HepG2 (cell line): Measurements from ENCODE around the gene CHST14. TPM values are rescaled to one million over a fixed set of nuclear protein-coding genes. Genes with fewer than 3 reads are reported as not detected.
A peak's percentile ranks its signal among the peaks of the same experiment; 100 is the strongest.

Experiments
- FOXA3 ChIP-seq: IDR thresholded peaks from 2 replicates; pipeline ENCODE4 v1.6.1; 2016; ENCODE audit warnings: missing genetic modification reagents, missing compliant biosample characterization
- MAZ ChIP-seq, 2 experiments: sonication (generic) in 1 of 2; formaldehyde crosslinking in 1 of 2; IDR thresholded peaks; 2 replicates each; pipeline versions ENCODE4 v1.5.0 to v1.6.1; 2012 to 2020; ENCODE audit warnings: low read depth in 2 of 2, mild to moderate bottlenecking in 2 of 2, borderline replicate concordance in 1 of 2, improper control_type of control experiment in 1 of 2, low read length in 1 of 2, missing genetic modification reagents in 1 of 2, moderate library complexity in 1 of 2
- MIER3 ChIP-seq: IDR thresholded peaks from 2 replicates; pipeline ENCODE4 v1.6.1; 2016; ENCODE audit warnings: missing compliant biosample characterization, borderline replicate concordance
- POLR2A ChIP-seq, 2 experiments: IDR thresholded peaks; 2 replicates each; pipeline ENCODE4 v1.6.1; 2011; ENCODE audit warnings: low read depth in 2 of 2, low read length in 2 of 2, mild to moderate bottlenecking in 1 of 2, moderate library complexity in 1 of 2; ENCODE audit not compliant: insufficient read depth in 1 of 2
- U2AF2 ChIP-seq: fragments of 200-400 bp; formaldehyde crosslinking; IDR thresholded peaks from 2 replicates; pipeline ENCODE4 v1.6.1; 2017; ENCODE audit warnings: low read depth, mild to moderate bottlenecking, low read length
- ZNF549 ChIP-seq: sonication (generic); formaldehyde crosslinking; IDR thresholded peaks from 2 replicates; pipeline ENCODE4 v1.5.0; 2020; ENCODE audit warnings: missing genetic modification reagents
- ZNF562 ChIP-seq: sonication (generic); formaldehyde crosslinking; IDR thresholded peaks from 2 replicates; pipeline ENCODE4 v1.8.0; 2022; ENCODE audit warnings: missing genetic modification reagents, borderline replicate concordance
- ZNF577 ChIP-seq: sonication (generic); formaldehyde crosslinking; IDR thresholded peaks from 2 replicates; pipeline ENCODE4 v1.4.0; 2020; ENCODE audit warnings: mild to moderate bottlenecking, low read depth, missing genetic modification reagents, borderline replicate concordance
- ZNF672 ChIP-seq: sonication (generic); formaldehyde crosslinking; IDR thresholded peaks from 2 replicates; pipeline ENCODE4 v1.8.1; 2022; ENCODE audit warnings: missing genetic modification reagents
- ZSCAN29 ChIP-seq: sonication (generic); formaldehyde crosslinking; conservative IDR thresholded peaks from 2 replicates; pipeline ENCODE4 v1.4.0; 2020; ENCODE audit warnings: mild to moderate bottlenecking, missing genetic modification reagents
- polyA plus RNA-seq, 8 experiments: library from polyadenylated mRNA; depleted of rRNA in 3 of 8; stranded (reverse) in 7 of 8; unstranded in 1 of 8; fragments of >200 nt; fragmentation: Illumina TruSeq in 4 of 8; extraction: Trizol in 4 of 8; gene quantifications; 2 replicates each; pipeline versions ENCODE4 v1.2.1 to v1.2.3, GENCODE V29; 2011 to 2016; ENCODE audit warnings: low read depth in 4 of 8, missing spikeins in 1 of 8, mixed read lengths in 1 of 8; ENCODE audit not compliant: insufficient read depth in 1 of 8
- total RNA-seq, 5 experiments: library from RNA; depleted of rRNA; stranded (reverse); fragments of >200 nt; fragmentation: Illumina TruSeq; extraction: Trizol; gene quantifications; 2 replicates each; pipeline ENCODE4 v1.2.3, GENCODE V29; 2016; ENCODE audit warnings: low read depth in 1 of 5
- TF ChIP-seq, protein P1 (sequence below): fragments of 450-650 bp; IDR thresholded peaks from 2 replicates; pipeline ENCODE4 v1.6.1; 2016
- TF ChIP-seq, protein P2 (sequence below), 2 experiments: IDR thresholded peaks; 2 replicates each; pipeline ENCODE4 v1.6.1; 2011 to 2012; ENCODE audit warnings: low read length in 2 of 2, borderline replicate concordance in 1 of 2, low read depth in 1 of 2, mild to moderate bottlenecking in 1 of 2, moderate library complexity in 1 of 2
- TF ChIP-seq, protein P3 (sequence below): sonication (generic); formaldehyde crosslinking; IDR thresholded peaks from 2 replicates; pipeline ENCODE4 v1.4.0; 2020; ENCODE audit warnings: missing genetic modification reagents, mild to moderate bottlenecking, borderline replicate concordance
- TF ChIP-seq, protein P4 (sequence below): sonication (generic); formaldehyde crosslinking; IDR thresholded peaks from 2 replicates; pipeline ENCODE4 v1.4.0; 2020; ENCODE audit warnings: missing genetic modification reagents
- TF ChIP-seq, protein P5 (sequence below): sonication (generic); formaldehyde crosslinking; IDR thresholded peaks from 2 replicates; pipeline ENCODE4 v1.5.0; 2020; ENCODE audit warnings: mild to moderate bottlenecking, missing genetic modification reagents
- TF ChIP-seq, protein P6 (sequence below): sonication (generic); formaldehyde crosslinking; IDR thresholded peaks from 2 replicates; pipeline ENCODE4 v1.5.1; 2020; ENCODE audit warnings: mild to moderate bottlenecking, moderate library complexity, missing genetic modification reagents

The CHST14 gene
- total and polyA plus RNA-seq, 2 of the 13 experiments (the other 11 are each of a cell fraction or from before 2014, with no cell fraction given): 8.9 to 12.4 TPM

DNA sequence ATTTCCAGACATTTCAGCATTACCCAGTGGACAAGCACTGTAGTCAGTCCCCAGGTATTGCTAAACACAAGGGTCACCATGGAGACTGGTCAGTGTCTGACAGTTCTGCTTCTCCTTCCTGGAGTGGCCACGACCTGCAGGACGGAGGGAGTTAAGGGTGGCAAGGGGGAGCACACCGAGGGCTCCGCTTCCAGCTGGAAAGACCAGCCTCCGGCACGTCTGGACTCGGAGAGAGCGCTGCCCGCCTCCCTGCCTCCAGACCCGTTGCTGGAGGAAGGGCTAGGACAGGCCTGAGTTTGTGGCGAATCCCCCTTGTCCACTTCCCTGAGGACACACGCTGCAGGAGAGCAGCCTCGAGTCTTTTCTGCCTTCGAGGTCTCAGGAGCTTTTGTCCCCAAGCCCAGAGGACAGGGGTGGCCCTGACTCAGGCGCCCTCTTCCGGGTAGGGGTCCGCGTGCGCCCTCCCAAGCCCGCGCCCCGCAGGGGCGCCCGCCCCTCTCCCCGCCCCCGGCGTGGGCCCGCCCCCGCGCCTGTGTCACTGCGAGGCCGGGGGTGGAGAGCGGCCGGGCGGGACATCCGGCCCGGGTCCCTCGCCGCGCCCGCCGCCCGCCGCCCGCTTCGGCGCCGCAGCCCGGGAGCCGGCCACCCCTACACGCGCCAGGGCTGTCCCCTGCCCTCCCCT is at the start of gene CHST14 (continued):
- TF ChIP-seq, protein P1, sequence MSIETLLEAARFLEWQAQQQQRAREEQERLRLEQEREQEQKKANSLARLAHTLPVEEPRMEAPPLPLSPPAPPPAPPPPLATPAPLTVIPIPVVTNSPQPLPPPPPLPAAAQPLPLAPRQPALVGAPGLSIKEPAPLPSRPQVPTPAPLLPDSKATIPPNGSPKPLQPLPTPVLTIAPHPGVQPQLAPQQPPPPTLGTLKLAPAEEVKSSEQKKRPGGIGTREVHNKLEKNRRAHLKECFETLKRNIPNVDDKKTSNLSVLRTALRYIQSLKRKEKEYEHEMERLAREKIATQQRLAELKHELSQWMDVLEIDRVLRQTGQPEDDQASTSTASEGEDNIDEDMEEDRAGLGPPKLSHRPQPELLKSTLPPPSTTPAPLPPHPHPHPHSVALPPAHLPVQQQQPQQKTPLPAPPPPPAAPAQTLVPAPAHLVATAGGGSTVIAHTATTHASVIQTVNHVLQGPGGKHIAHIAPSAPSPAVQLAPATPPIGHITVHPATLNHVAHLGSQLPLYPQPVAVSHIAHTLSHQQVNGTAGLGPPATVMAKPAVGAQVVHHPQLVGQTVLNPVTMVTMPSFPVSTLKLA: no peak
- TF ChIP-seq U2AF2 (no peak), ZNF672 (CRISPR knock-in tag) (no peak), POLR2A (IDR thresholded peaks at IDR 0.05; ENCODE audit: insufficient read depth in 1 of 2, low read depth in 2 of 2, low read length in 2 of 2) (peak; percentile 69 to 72), MIER3 (CRISPR knock-in tag) (no peak), ZNF562 (no peak), ZSCAN29 (no peak), ZNF577 (CRISPR knock-in tag) (no peak), ZNF549 (CRISPR knock-in tag) (no peak), FOXA3 (CRISPR knock-in tag) (no peak), MAZ (IDR thresholded peaks at IDR 0.05; ENCODE audit: borderline replicate concordance, low read depth, low read length) (no peak), MAZ (CRISPR knock-in tag; IDR thresholded peaks at IDR 0.05; ENCODE audit: low read depth) (no peak)
- TF ChIP-seq, protein P2, sequence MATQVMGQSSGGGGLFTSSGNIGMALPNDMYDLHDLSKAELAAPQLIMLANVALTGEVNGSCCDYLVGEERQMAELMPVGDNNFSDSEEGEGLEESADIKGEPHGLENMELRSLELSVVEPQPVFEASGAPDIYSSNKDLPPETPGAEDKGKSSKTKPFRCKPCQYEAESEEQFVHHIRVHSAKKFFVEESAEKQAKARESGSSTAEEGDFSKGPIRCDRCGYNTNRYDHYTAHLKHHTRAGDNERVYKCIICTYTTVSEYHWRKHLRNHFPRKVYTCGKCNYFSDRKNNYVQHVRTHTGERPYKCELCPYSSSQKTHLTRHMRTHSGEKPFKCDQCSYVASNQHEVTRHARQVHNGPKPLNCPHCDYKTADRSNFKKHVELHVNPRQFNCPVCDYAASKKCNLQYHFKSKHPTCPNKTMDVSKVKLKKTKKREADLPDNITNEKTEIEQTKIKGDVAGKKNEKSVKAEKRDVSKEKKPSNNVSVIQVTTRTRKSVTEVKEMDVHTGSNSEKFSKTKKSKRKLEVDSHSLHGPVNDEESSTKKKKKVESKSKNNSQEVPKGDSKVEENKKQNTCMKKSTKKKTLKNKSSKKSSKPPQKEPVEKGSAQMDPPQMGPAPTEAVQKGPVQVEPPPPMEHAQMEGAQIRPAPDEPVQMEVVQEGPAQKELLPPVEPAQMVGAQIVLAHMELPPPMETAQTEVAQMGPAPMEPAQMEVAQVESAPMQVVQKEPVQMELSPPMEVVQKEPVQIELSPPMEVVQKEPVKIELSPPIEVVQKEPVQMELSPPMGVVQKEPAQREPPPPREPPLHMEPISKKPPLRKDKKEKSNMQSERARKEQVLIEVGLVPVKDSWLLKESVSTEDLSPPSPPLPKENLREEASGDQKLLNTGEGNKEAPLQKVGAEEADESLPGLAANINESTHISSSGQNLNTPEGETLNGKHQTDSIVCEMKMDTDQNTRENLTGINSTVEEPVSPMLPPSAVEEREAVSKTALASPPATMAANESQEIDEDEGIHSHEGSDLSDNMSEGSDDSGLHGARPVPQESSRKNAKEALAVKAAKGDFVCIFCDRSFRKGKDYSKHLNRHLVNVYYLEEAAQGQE (IDR thresholded peaks at IDR 0.05; ENCODE audit: borderline replicate concordance in 1 of 2, low read depth in 1 of 2, low read length in 2 of 2): no peak
- TF ChIP-seq, protein P3, sequence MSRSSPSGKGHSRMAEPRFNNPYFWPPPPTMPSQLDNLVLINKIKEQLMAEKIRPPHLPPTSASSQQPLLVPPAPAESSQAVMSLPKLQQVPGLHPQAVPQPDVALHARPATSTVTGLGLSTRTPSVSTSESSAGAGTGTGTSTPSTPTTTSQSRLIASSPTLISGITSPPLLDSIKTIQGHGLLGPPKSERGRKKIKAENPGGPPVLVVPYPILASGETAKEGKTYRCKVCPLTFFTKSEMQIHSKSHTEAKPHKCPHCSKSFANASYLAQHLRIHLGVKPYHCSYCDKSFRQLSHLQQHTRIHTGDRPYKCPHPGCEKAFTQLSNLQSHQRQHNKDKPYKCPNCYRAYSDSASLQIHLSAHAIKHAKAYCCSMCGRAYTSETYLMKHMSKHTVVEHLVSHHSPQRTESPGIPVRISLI (CRISPR knock-in tag): no peak
- TF ChIP-seq, protein P4, sequence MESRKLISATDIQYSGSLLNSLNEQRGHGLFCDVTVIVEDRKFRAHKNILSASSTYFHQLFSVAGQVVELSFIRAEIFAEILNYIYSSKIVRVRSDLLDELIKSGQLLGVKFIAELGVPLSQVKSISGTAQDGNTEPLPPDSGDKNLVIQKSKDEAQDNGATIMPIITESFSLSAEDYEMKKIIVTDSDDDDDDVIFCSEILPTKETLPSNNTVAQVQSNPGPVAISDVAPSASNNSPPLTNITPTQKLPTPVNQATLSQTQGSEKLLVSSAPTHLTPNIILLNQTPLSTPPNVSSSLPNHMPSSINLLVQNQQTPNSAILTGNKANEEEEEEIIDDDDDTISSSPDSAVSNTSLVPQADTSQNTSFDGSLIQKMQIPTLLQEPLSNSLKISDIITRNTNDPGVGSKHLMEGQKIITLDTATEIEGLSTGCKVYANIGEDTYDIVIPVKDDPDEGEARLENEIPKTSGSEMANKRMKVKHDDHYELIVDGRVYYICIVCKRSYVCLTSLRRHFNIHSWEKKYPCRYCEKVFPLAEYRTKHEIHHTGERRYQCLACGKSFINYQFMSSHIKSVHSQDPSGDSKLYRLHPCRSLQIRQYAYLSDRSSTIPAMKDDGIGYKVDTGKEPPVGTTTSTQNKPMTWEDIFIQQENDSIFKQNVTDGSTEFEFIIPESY (CRISPR knock-in tag): no peak
- TF ChIP-seq, protein P5, sequence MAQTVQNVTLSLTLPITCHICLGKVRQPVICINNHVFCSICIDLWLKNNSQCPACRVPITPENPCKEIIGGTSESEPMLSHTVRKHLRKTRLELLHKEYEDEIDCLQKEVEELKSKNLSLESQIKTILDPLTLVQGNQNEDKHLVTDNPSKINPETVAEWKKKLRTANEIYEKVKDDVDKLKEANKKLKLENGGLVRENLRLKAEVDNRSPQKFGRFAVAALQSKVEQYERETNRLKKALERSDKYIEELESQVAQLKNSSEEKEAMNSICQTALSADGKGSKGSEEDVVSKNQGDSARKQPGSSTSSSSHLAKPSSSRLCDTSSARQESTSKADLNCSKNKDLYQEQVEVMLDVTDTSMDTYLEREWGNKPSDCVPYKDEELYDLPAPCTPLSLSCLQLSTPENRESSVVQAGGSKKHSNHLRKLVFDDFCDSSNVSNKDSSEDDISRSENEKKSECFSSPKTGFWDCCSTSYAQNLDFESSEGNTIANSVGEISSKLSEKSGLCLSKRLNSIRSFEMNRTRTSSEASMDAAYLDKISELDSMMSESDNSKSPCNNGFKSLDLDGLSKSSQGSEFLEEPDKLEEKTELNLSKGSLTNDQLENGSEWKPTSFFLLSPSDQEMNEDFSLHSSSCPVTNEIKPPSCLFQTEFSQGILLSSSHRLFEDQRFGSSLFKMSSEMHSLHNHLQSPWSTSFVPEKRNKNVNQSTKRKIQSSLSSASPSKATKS: no peak
- TF ChIP-seq, protein P6, sequence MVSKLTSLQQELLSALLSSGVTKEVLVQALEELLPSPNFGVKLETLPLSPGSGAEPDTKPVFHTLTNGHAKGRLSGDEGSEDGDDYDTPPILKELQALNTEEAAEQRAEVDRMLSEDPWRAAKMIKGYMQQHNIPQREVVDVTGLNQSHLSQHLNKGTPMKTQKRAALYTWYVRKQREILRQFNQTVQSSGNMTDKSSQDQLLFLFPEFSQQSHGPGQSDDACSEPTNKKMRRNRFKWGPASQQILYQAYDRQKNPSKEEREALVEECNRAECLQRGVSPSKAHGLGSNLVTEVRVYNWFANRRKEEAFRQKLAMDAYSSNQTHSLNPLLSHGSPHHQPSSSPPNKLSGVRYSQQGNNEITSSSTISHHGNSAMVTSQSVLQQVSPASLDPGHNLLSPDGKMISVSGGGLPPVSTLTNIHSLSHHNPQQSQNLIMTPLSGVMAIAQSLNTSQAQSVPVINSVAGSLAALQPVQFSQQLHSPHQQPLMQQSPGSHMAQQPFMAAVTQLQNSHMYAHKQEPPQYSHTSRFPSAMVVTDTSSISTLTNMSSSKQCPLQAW (CRISPR knock-in tag): peak; percentile 52; the same call in 1 of the 2 replicates
